K562 (cell line): Measurements from ENCODE around the gene PNPLA2. TPM values are rescaled to one million over a fixed set of nuclear protein-coding genes. Genes with fewer than 3 reads are reported as not detected.

Source experiments
- ATAC-seq: fragments of 200-7000 bp; cut with Tn5 transposase; 3 replicates; pipeline ENCODE4 v1.9.1; 2020; ENCODE audit warnings: moderate library complexity
- BruUV-seq: library from RNA; stranded (reverse); fragments of 400-500 nt; replicated peaks from 2 replicates; lab custom pipeline; 2021; lab: Mats Ljungman, UMichigan
- CTCF ChIA-PET: fragments of 300-600 bp; formaldehyde crosslinking; extraction: SDS; loops from one replicate; lab custom pipeline; 2021; ENCODE audit warnings: low intra/inter-chr PET ratio; lab: Yijun Ruan, JAX
- POLR2A ChIA-PET: fragments of 300-600, 350-650 bp; sonication (Branson Sonifier 250); formaldehyde crosslinking; extraction: SDS; loops from one replicate; lab custom pipeline; 2021; ENCODE audit warnings: antibody characterized with exemption, inconsistent platforms; lab: Yijun Ruan, JAX
- DNase-seq, 4 experiments: peaks; one replicate each; pipeline versions ENCODE4 v3.0.0 to v3.0.0-alpha.2; 2011 to 2018; ENCODE audit warnings: low spot score in 3 of 4, mixed read lengths in 3 of 4; ENCODE audit errors: extremely low read depth in 1 of 4
- FAIRE-seq: peaks from 2 replicates; lab custom pipeline; 2011; peaks lifted over from hg19 to GRCh38; lab: Jason Lieb, UNC
- H2AFZ ChIP-seq: 2 replicates; pipeline ENCODE4 v1.6.0; 2011; ENCODE audit warnings: low read depth, low read length, control low read depth, inconsistent platforms
- H3K27ac ChIP-seq: fragments of 200-600 bp; 3 replicates; pipeline ENCODE4 v1.8.0; 2011; ENCODE audit warnings: low read depth, mild to moderate bottlenecking, control low read depth, inconsistent platforms, low read length, moderate library complexity, mixed read lengths; ENCODE audit errors: extremely low read depth
- H3K27me3 ChIP-seq, 2 experiments: fragments of 300-600 bp in 1 of 2; 2 replicates in 1 of 2; 3 replicates in 1 of 2; pipeline versions ENCODE4 v1.6.0 to v1.8.0; 2011; ENCODE audit warnings: inconsistent platforms in 2 of 2, low read length in 2 of 2, mild to moderate bottlenecking in 1 of 2, mixed read lengths in 1 of 2, moderate library complexity in 1 of 2; ENCODE audit not compliant: control insufficient read depth in 2 of 2, insufficient read depth in 2 of 2
- H3K36me3 ChIP-seq: fragments of 300-600 bp; 3 replicates; pipeline ENCODE4 v1.8.0; 2011; ENCODE audit warnings: mild to moderate bottlenecking, low read length, inconsistent platforms; ENCODE audit not compliant: control insufficient read depth, insufficient read depth
- H3K4me1 ChIP-seq, 2 experiments: fragments of 200-600 bp in 1 of 2; replicated peaks in 1 of 2; 2 replicates in 1 of 2; 3 replicates in 1 of 2; pipeline versions ENCODE4 v1.5.1 to v1.8.0; 2011; ENCODE audit warnings: inconsistent platforms in 2 of 2, low read length in 2 of 2, mild to moderate bottlenecking in 1 of 2, mixed read lengths in 1 of 2, moderate library complexity in 1 of 2; ENCODE audit not compliant: control insufficient read depth in 2 of 2, insufficient read depth in 2 of 2
- H3K4me2 ChIP-seq: 2 replicates; pipeline ENCODE4 v1.6.1; 2011; ENCODE audit warnings: low read length, control low read depth, inconsistent platforms, mixed read lengths; ENCODE audit not compliant: insufficient read depth
- H3K4me3 ChIP-seq: fragments of 200-600 bp; sonication (generic), shearing (Covaris generic); 2 replicates; pipeline ENCODE4 v1.5.1; 2016; ENCODE audit warnings: control low read depth, inconsistent platforms
- H3K79me2 ChIP-seq: fragments of 200-600 bp; 3 replicates; pipeline ENCODE4 v1.8.0; 2011; ENCODE audit warnings: low read length, inconsistent platforms; ENCODE audit not compliant: control insufficient read depth, insufficient read depth
- H3K9ac ChIP-seq, 2 experiments: 2 replicates each; pipeline versions ENCODE4 v1.6.0 to v1.6.1; 2011; ENCODE audit warnings: low read depth in 2 of 2, low read length in 2 of 2, control low read depth in 1 of 2, inconsistent platforms in 1 of 2, mild to moderate bottlenecking in 1 of 2, mixed read lengths in 1 of 2; ENCODE audit not compliant: insufficient read depth in 1 of 2
- H3K9me1 ChIP-seq: one replicate; pipeline ENCODE4 v1.6.0; 2011; ENCODE audit warnings: inconsistent platforms, mild to moderate bottlenecking, low read length, moderate library complexity; ENCODE audit not compliant: control insufficient read depth, insufficient read depth
- H3K9me3 ChIP-seq: replicated peaks from 2 replicates; pipeline ENCODE4 v1.5.1; 2011; ENCODE audit warnings: low read depth, low read length, inconsistent platforms; ENCODE audit not compliant: control insufficient read depth, insufficient read depth
- H4K20me1 ChIP-seq: replicated peaks from 2 replicates; pipeline ENCODE4 v1.6.1; 2011; ENCODE audit warnings: low read length, inconsistent platforms, mixed read lengths; ENCODE audit not compliant: control insufficient read depth, insufficient read depth
- CTCFL ChIP-seq: IDR thresholded peaks from 2 replicates; pipeline ENCODE4 v1.6.1; 2011; ENCODE audit warnings: borderline replicate concordance, low read depth, mild to moderate bottlenecking, moderate library complexity, low read length; ENCODE audit not compliant: insufficient read depth, poor library complexity, severe bottlenecking
- E2F4 ChIP-seq: sonication (generic); formaldehyde crosslinking; IDR thresholded peaks from 2 replicates; pipeline ENCODE4 v1.8.0; 2022; ENCODE audit warnings: mild to moderate bottlenecking, low read depth, missing genetic modification reagents
- POLR2AphosphoS5 ChIP-seq: IDR thresholded peaks from 2 replicates; pipeline ENCODE4 v1.6.1; 2011; ENCODE audit warnings: mild to moderate bottlenecking, low read depth, low read length, moderate library complexity; ENCODE audit not compliant: control insufficient read depth, insufficient read depth
- POLR2G ChIP-seq: fragments of 200-400 bp; formaldehyde crosslinking; IDR thresholded peaks from 2 replicates; pipeline ENCODE4 v1.6.1; 2017; ENCODE audit warnings: low read depth, mild to moderate bottlenecking, antibody characterized with exemption, low read length, moderate library complexity
- RBFOX2 ChIP-seq: fragments of 200-400 bp; formaldehyde crosslinking; IDR thresholded peaks from 2 replicates; pipeline ENCODE4 v1.6.1; 2017; ENCODE audit warnings: low read depth, mild to moderate bottlenecking, low read length, moderate library complexity
- TCFL5 ChIP-seq: fragments of 250-450 bp; sonication (Bioruptor Pico); conservative IDR thresholded peaks from 2 replicates; pipeline ENCODE4 v1.6.1; 2021; ENCODE audit warnings: mild to moderate bottlenecking, moderate library complexity, matching md5 sums
- ZNF184 ChIP-seq: sonication (generic); formaldehyde crosslinking; IDR thresholded peaks from 2 replicates; pipeline ENCODE4 v1.5.0; 2020; ENCODE audit warnings: missing genetic modification reagents
- WGBS: fragments of 100-300 bp; shearing (Covaris generic); methylation state at CpG from one replicate; pipeline ENCODE4 v1.1.6; 2016; ENCODE audit warnings: low coverage, mixed read lengths; ENCODE audit not compliant: insufficient coverage; ENCODE audit errors: missing lambda C conversion rate; 5-methylcytosine and 5-hydroxymethylcytosine counted together
- in situ Hi-C: fragments of 300-500 bp; cut with MboI; formaldehyde crosslinking; loops from 4 replicates; pipeline ENCODE4 v1.15.0; 2018; ENCODE audit warnings: inconsistent platforms, mixed read lengths
- intact Hi-C: fragments of 100-400 bp; cut with micrococcal nuclease; formaldehyde crosslinking; loops from 2 replicates; pipeline ENCODE4 v1.14.2; 2022
- polyA plus RNA-seq, 8 experiments: library from polyadenylated mRNA; depleted of rRNA in 4 of 8; stranded (reverse) in 5 of 8; unstranded in 3 of 8; fragments of >200 nt; fragmentation: Nextera tagmentation in 2 of 8; fragmentation: Illumina TruSeq in 1 of 8; extraction: Ambion mirVana in 2 of 8; extraction: Trizol in 1 of 8; gene quantifications; 2 replicates each; pipeline versions ENCODE4 v1.2.1 to v1.2.3, GENCODE V29; 2011 to 2014; ENCODE audit warnings: inconsistent platforms in 1 of 8, missing spikeins in 1 of 8
- total RNA-seq, 7 experiments: library from RNA; depleted of rRNA in 6 of 7; stranded (reverse); fragments of >200 nt in 6 of 7; fragmentation: Illumina TruSeq in 2 of 7; extraction: Trizol in 2 of 7; gene quantifications; 2 replicates each; pipeline versions ENCODE4 v1.2.1 to v1.2.3, GENCODE V29; 2011 to 2021; ENCODE audit warnings: low replicate concordance in 1 of 7

The PNPLA2 gene
- total and polyA plus RNA-seq, 9 of the 15 experiments (the other 6 are each of a cell fraction or from before 2014, with no cell fraction given) = 0.39 to 87.1 (median 8.4) TPM

DNA sequence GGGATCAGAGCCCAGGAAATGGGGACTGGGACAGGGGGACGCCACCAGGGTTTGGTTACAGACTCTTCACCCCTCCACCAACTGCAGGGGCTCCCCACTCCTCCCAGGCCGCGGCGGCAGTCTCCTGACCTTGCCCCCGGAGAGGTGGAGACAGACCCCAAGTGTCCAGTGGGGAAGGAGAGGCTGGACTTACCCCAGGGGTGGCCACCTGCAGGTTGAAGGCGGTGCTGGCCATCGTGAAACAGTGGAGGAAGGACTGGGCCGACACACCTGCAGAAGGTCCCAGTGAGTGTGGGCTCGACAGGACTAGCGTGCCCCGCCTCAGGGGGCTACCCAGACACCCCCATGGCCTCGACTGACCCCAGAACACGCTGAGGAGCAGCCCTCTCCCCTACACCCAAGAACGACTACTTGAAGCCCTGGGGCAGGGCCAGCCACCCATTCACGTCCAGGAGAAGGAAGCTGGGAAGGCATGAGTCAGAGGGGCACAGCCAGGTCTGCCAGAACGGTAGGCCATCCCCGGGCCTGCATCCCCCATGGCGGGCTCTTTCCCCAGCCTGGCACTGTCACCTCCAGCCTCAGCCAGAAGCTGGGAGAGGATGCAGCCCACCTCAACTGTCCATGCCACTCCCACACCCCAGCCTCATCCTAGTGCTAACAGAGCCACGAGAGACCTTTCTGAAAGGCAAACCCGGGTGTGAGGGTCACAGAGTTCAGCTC, 43.7 kb upstream of the PNPLA2 start:
- ATAC-seq = no peak
- Histone ChIP-seq H2AFZ (no peak overlapping the region), H3K9me3 (no peaks in the 10 kb centered on the region; the same call in 1 of the 2 replicates), H3K36me3 (peaks cover 71% of the 10 kb centered on the region), H3K4me1 (peaks cover 16 to 95% of the 10 kb centered on the region in 2 experiments), H3K27ac (peak overlapping the region; percentile 39; the same call in 2 of the 3 replicates), H3K27me3 (no peaks in the 10 kb centered on the region), H3K4me2 (peak overlapping the region; percentile 84), H3K4me3 (peak overlapping the region; percentile 81; the same call in 1 of the 2 replicates), H3K9me1 (peaks cover 6% of the 10 kb centered on the region), H3K9ac (peak overlapping the region; percentile 77 to 98; a peak in 3 of 4 replicates), H3K79me2 (peaks cover 83% of the 10 kb centered on the region), H4K20me1 (peaks cover 28% of the 10 kb centered on the region)
- intact Hi-C loops = no loop called here
- TF ChIP-seq ZNF184 (CRISPR knock-in tag) (no peak), RBFOX2 (peak; percentile 55), E2F4 (CRISPR knock-in tag) (0 out of 2 replicates have a peak, but pooled peaks have one; percentile 45), CTCFL (peak; percentile 56), TCFL5 (CRISPR knock-in tag) (no peak), POLR2G (peak; percentile 34; the same call in 1 of the 2 replicates), POLR2AphosphoS5 (peak; percentile 49; the same call in 1 of the 2 replicates)
- no peak for DNase-seq
- no TSS peak for BruUV-seq
- WGBS = 74% methylated on average over 17 of the region's 20 CpGs
- in situ Hi-C loops = no loop called here
- ChIA-PET POLR2A (interaction anchor here (0.6 to 1.3 kb wide), 5 partner anchors 10 to 561 kb away, joined by 3 to 6 read pairs (median 4); no protein-coding TSS in a partner anchor), CTCF (no interaction called here)
- FAIRE-seq = no peak
